HepG2 (cell line): Measurements from ENCODE around the gene SMYD5. TPM values are rescaled to one million over a fixed set of nuclear protein-coding genes. Genes with fewer than 3 reads are reported as not detected.

Source experiments
- CBX1 ChIP-seq: IDR thresholded peaks from one replicate; pipeline ENCODE4 v1.6.1; 2016; ENCODE audit warnings: antibody characterized with exemption, low read depth
- CCAR2 ChIP-seq: fragments of 200-400 bp; formaldehyde crosslinking; optimal IDR thresholded peaks from 2 replicates; pipeline ENCODE3; 2018; ENCODE audit warnings: low read depth, mild to moderate bottlenecking, low read length, moderate library complexity
- DBP ChIP-seq: sonication (generic); formaldehyde crosslinking; IDR thresholded peaks from 2 replicates; pipeline ENCODE4 v1.4.0; 2020; ENCODE audit warnings: missing genetic modification reagents; ENCODE audit errors: not compliant biosample characterization
- ELF1 ChIP-seq: sonication (generic); formaldehyde crosslinking; IDR thresholded peaks from 2 replicates; pipeline ENCODE4 v1.4.0; 2020; ENCODE audit warnings: missing genetic modification reagents
- KLF15 ChIP-seq: sonication (generic); formaldehyde crosslinking; IDR thresholded peaks from 2 replicates; pipeline ENCODE4 v1.8.1; 2023; ENCODE audit warnings: borderline replicate concordance, mild to moderate bottlenecking, inconsistent platforms, missing genetic modification reagents, mixed read lengths
- MLLT10 ChIP-seq: sonication (generic); formaldehyde crosslinking; IDR thresholded peaks from 2 replicates; pipeline ENCODE4 v1.4.0; 2020; ENCODE audit warnings: missing genetic modification reagents
- NAIF1 ChIP-seq: sonication (generic); formaldehyde crosslinking; IDR thresholded peaks from 2 replicates; pipeline ENCODE4 v1.5.0; 2020; ENCODE audit warnings: mild to moderate bottlenecking, missing genetic modification reagents, borderline replicate concordance
- PHF20 ChIP-seq: sonication (generic); formaldehyde crosslinking; IDR thresholded peaks from 2 replicates; pipeline ENCODE4 v1.5.0; 2020; ENCODE audit warnings: mild to moderate bottlenecking, missing genetic modification reagents
- PITX1 ChIP-seq: sonication (generic); formaldehyde crosslinking; IDR thresholded peaks from 2 replicates; pipeline ENCODE4 v1.5.1; 2020; ENCODE audit warnings: mild to moderate bottlenecking, missing genetic modification reagents
- REL ChIP-seq: sonication (generic); formaldehyde crosslinking; conservative IDR thresholded peaks from 2 replicates; pipeline ENCODE4 v1.8.0; 2022; ENCODE audit warnings: mild to moderate bottlenecking, missing genetic modification reagents, moderate library complexity
- ZBTB40 ChIP-seq, 2 experiments: fragments of 450-650 bp in 1 of 2; sonication (generic) in 1 of 2; formaldehyde crosslinking in 1 of 2; IDR thresholded peaks; 2 replicates each; pipeline versions ENCODE4 v1.6.1 to v1.8.0; 2016 to 2022; ENCODE audit warnings: antibody characterized with exemption in 1 of 2, mild to moderate bottlenecking in 1 of 2, missing genetic modification reagents in 1 of 2
- ZKSCAN5 ChIP-seq: sonication (generic); formaldehyde crosslinking; IDR thresholded peaks from 2 replicates; pipeline ENCODE4 v1.5.1; 2020; ENCODE audit warnings: mild to moderate bottlenecking, missing genetic modification reagents
- ZNF414 ChIP-seq: sonication (generic); formaldehyde crosslinking; IDR thresholded peaks from 2 replicates; pipeline ENCODE4 v1.5.0; 2020; ENCODE audit warnings: missing genetic modification reagents
- ZNF709 ChIP-seq: sonication (generic); formaldehyde crosslinking; IDR thresholded peaks from 2 replicates; pipeline ENCODE4 v1.5.0; 2020; ENCODE audit warnings: mild to moderate bottlenecking, missing genetic modification reagents
- ZNF770 ChIP-seq: sonication (generic); formaldehyde crosslinking; IDR thresholded peaks from 2 replicates; pipeline ENCODE4 v1.5.0; 2020; ENCODE audit warnings: mild to moderate bottlenecking, missing genetic modification reagents
- ZNF792 ChIP-seq: IDR thresholded peaks from 2 replicates; pipeline ENCODE4 v1.6.1; 2016
- polyA plus RNA-seq, 8 experiments: library from polyadenylated mRNA; depleted of rRNA in 3 of 8; stranded (reverse) in 7 of 8; unstranded in 1 of 8; fragments of >200 nt; fragmentation: Illumina TruSeq in 4 of 8; extraction: Trizol in 4 of 8; gene quantifications; 2 replicates each; pipeline versions ENCODE4 v1.2.1 to v1.2.3, GENCODE V29; 2011 to 2016; ENCODE audit warnings: low read depth in 4 of 8, missing spikeins in 1 of 8, mixed read lengths in 1 of 8; ENCODE audit not compliant: insufficient read depth in 1 of 8
- total RNA-seq, 5 experiments: library from RNA; depleted of rRNA; stranded (reverse); fragments of >200 nt; fragmentation: Illumina TruSeq; extraction: Trizol; gene quantifications; 2 replicates each; pipeline ENCODE4 v1.2.3, GENCODE V29; 2016; ENCODE audit warnings: low read depth in 1 of 5

Gene SMYD5
- total and polyA plus RNA-seq, 2 of the 13 experiments (the other 11 are each of a cell fraction or from before 2014, with no cell fraction given), result 55.8 to 70.4 TPM

GRCh38 chr2:73176881-73177644 lies 37.0 kb upstream of the SMYD5 start (continued):
- TF ChIP-seq ZNF770 (no peak), MLLT10 (CRISPR knock-in tag) (no peak), CBX1 (peak; percentile 91), ELF1 (peak; percentile 61), PHF20 (CRISPR knock-in tag) (no peak), PITX1 (CRISPR knock-in tag) (peak; percentile 66; the same call in 1 of the 2 replicates), KLF15 (CRISPR knock-in tag) (no peak), REL (CRISPR knock-in tag) (0 out of 2 replicates have a peak, but pooled peaks have one; percentile 6), ZBTB40 (IDR thresholded peaks at IDR 0.05) (no peak), ZBTB40 (CRISPR knock-in tag; IDR thresholded peaks at IDR 0.05) (peak; percentile 42; the same call in 1 of the 2 replicates), CCAR2 (no peak), ZNF709 (CRISPR knock-in tag) (no peak), ZNF792 (CRISPR knock-in tag) (peak; percentile 71; the same call in 1 of the 2 replicates), ZNF414 (0 out of 2 replicates have a peak, but pooled peaks have one; percentile 58), DBP (no peak), ZKSCAN5 (CRISPR knock-in tag) (0 out of 2 replicates have a peak, but pooled peaks have one; percentile 57), NAIF1 (CRISPR knock-in tag) (no peak)
